OCI-LY7 (cell line): ENCODE data around the gene C1orf198.

Experiments used
- CTCF ChIP-seq: fragments of 200-600 bp; sonication (generic); conservative IDR thresholded peaks from 2 replicates; pipeline ENCODE4 v1.5.1; 2014; ENCODE audit warnings: mild to moderate bottlenecking, antibody characterized with exemption, low read length, moderate library complexity, mixed read lengths
- EZH2phosphoT487 ChIP-seq: fragments of 200-600 bp; sonication (generic); IDR thresholded peaks from 2 replicates; pipeline ENCODE4 v1.6.1; 2018; ENCODE audit warnings: low read depth, borderline replicate concordance, mild to moderate bottlenecking, mixed run types, antibody characterized with exemption, low read length, moderate library complexity, mixed read lengths

GRCh38 chr1:230816018-230816417, 52.3 kb downstream of the C1orf198 start:
- TF ChIP-seq CTCF: no peak
- no peak for TF ChIP-seq EZH2phosphoT487
